NT2/D1 (cell line): ENCODE data around the gene CEACAM21.

Source experiments
- SUZ12 ChIP-seq: IDR thresholded peaks from 2 replicates; pipeline ENCODE4 v1.6.1; 2011; ENCODE audit not compliant: insufficient read length, insufficient read depth; ENCODE audit errors: extremely low read depth
- YY1 ChIP-seq: IDR thresholded peaks from 2 replicates; pipeline ENCODE4 v1.6.1; 2011; ENCODE audit not compliant: insufficient read length, insufficient read depth
- ZNF274 ChIP-seq: IDR thresholded peaks from 2 replicates; pipeline ENCODE4 v1.6.1; 2011; ENCODE audit warnings: mild to moderate bottlenecking, low read depth, low read length

DNA sequence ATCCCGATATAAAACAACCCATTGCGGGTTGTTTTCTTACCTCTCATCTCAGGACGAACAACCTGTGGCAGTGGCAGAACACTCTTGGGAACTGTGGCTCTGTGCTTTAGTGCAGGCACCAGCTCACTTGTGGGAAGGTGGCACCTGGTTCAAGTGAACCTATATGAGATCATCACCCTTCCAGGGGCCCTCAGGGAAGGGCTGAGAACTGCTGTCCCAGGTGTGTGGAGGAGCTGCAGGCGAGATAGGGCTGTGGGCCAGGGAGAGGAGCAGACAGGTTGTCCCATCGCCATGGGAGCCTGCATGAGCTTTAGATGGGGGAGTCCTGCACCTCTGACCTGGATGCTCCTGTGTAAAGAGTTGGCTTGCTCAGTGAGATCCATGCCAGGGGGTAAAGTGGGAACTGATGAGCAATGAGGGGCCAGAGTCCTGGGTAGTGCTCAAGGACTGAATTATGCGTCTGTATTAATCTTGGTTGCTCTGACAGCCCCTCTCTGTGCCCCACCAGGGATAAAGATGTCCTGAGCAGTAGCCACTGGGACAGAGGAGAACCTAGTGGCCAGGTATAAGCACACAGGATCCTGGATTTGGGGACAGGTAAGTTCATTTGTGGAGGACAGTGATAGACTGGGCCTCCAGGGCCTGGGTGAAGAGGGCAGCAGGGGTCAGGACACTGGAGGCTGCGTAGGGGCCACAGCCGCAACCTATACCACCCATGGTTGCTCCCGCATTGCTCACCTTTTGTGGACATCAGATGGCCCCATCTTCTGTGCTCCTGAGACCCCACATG lies 42.2 kb downstream of the CEACAM21 start:
- TF ChIP-seq ZNF274: no peak
- no peak for TF ChIP-seq SUZ12
- no peak for TF ChIP-seq YY1
